Activated T-helper 1 cell treated with anti-CD3 and anti-CD28 coated beads, Interleukin-12 subunit alpha, Interleukin-12 subunit beta, Interleukin-2, Interleukin-4 antibody, amounts not matched to agents 30 ng/mL and 10 ng/mL and 1 ng/mL, durations not matched to agents 14 hours and 24 hours and 36 hours (primary cell): ENCODE data around the gene TRIM49C. TPM values are rescaled to one million over a fixed set of nuclear protein-coding genes. Genes with fewer than 3 reads are reported as not detected.
"Not testable (repeated sequence)": the region's sequence is repeated elsewhere in the genome, so short reads cannot be mapped to it uniquely, and the experiment has no call there.

Source experiments
- DNase-seq: peaks from one replicate; pipeline ENCODE4 v3.0.0; 2021; ENCODE audit warnings: low spot score
- H3K27ac Mint-ChIP-seq: one replicate; pipeline ENCODE4 v1.8.0; 2021; ENCODE audit warnings: mild to moderate bottlenecking, mixed read lengths
- H3K27me3 Mint-ChIP-seq: one replicate; pipeline ENCODE4 v1.8.0; 2022; ENCODE audit warnings: mild to moderate bottlenecking, moderate library complexity, mixed read lengths; ENCODE audit not compliant: insufficient read depth
- H3K36me3 Mint-ChIP-seq: one replicate; pipeline ENCODE4 v1.8.0; 2021; ENCODE audit warnings: low read depth, mixed read lengths
- H3K4me1 Mint-ChIP-seq: one replicate; pipeline ENCODE4 v1.8.0; 2021; ENCODE audit warnings: low read depth, mixed read lengths
- H3K4me3 Mint-ChIP-seq: one replicate; pipeline ENCODE4 v1.8.0; 2021; ENCODE audit warnings: mild to moderate bottlenecking, moderate library complexity, mixed read lengths
- H3K9me3 Mint-ChIP-seq: one replicate; pipeline ENCODE4 v1.8.0; 2021; ENCODE audit warnings: mixed read lengths
- intact Hi-C: fragments of 100-400 bp; cut with micrococcal nuclease; formaldehyde crosslinking; loops from one replicate; pipeline ENCODE4 v1.15.1; 2024
- total RNA-seq: library from RNA; stranded (reverse); gene quantifications from 2 replicates; pipeline ENCODE4 v1.2.3, GENCODE V29; 2022

The TRIM49C gene
- total RNA-seq, result not detected in 2 replicates

DNA sequence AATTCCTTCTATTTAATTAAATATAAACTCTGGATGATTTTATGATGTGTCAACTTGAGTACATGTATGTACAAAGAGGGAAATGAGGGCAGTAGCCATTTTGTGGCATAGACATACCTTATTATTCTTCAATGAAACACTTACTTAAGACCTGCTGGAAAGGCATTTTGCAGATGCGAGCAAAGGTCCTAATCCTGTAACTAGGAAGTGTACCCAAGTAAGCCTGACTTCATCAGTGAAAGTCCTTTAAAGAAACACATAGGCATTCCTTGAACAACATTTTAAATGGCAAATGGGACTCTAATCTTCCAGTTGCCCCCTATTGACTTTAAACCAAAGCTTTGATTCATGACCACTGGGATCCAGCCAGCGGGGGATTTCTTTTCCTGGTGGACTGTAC, at the start of gene TRIM49C:
TRIM49C (plus strand) TSS at position 301 of the 400 bp plus-strand sequence. CDS start 4,106 bp downstream, outside the sequence.
- H3K9me3 Mint-ChIP-seq, intact Hi-C loops, DNase-seq, H3K4me3 Mint-ChIP-seq, H3K4me1 Mint-ChIP-seq, H3K27ac Mint-ChIP-seq, H3K36me3 Mint-ChIP-seq, H3K27me3 Mint-ChIP-seq: not testable (repeated sequence)

DNA sequence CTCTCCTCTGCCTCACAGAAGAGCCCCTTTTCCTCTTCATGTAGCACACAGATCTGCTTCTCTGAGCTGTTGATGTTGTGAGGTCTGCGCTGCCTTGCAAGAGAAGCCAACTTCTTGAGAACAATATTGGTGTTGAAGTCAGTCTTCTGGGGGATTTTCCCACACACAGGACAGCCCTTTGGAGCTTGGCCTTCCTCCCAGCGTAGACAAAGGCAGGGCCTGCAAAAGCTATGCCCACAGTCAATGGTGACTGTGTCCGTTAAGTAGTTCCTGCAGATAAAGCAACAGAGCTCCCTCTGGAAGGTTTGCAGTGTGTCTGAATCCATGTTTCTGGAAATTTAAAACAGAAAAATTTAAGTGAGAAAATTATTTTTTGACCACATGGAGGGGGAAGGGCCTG, 6.7 kb upstream of the TRIM49C start:
- H3K4me1 Mint-ChIP-seq, DNase-seq, H3K36me3 Mint-ChIP-seq, H3K9me3 Mint-ChIP-seq, H3K27ac Mint-ChIP-seq, H3K27me3 Mint-ChIP-seq, intact Hi-C loops, H3K4me3 Mint-ChIP-seq: not testable (repeated sequence)

DNA sequence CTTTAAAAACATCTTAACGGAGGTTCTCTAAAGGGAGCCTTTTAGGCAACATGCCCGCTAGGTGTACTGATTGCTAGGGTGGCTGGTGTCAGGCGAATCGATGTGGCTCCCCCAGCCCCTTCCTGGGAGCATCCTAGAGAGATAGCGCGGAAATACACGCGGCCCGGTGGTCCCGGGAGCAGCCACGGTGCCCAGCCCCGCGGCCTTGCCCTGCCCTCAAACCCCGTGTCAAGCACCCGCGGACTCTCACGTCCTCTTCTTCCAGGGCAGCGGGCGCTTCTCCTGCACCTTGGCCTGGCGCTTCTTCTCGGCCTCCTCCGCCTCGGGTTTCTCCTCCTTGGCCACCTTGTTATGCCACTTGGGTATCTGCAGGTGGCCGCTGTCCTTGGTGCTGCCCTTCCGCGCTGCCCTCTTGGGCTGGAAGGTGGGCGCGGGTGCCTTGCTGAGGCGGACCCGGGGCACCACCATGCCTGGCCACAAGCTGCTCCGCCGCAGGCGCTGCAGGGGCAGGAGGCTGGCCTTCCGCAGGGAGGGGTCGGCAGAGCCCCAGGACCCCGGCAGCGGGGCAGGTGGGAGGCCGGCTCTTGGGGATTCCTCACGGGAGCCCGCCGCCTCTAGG, 20.8 kb downstream of the TRIM49C start:
- H3K27me3 Mint-ChIP-seq, DNase-seq, H3K4me3 Mint-ChIP-seq, intact Hi-C loops, H3K9me3 Mint-ChIP-seq, H3K36me3 Mint-ChIP-seq, H3K4me1 Mint-ChIP-seq, H3K27ac Mint-ChIP-seq: not testable (repeated sequence)

GRCh38 chr11:90052311-90052710, 21.4 kb downstream of the TRIM49C start:
- H3K4me3 Mint-ChIP-seq, H3K9me3 Mint-ChIP-seq, H3K36me3 Mint-ChIP-seq, H3K27me3 Mint-ChIP-seq, intact Hi-C loops, H3K4me1 Mint-ChIP-seq, H3K27ac Mint-ChIP-seq, DNase-seq: not testable (repeated sequence)

- H3K27me3 Mint-ChIP-seq, H3K9me3 Mint-ChIP-seq, H3K4me3 Mint-ChIP-seq, intact Hi-C loops, DNase-seq, H3K27ac Mint-ChIP-seq, H3K36me3 Mint-ChIP-seq, H3K4me1 Mint-ChIP-seq: not testable (repeated sequence)
These were observed 22.6 kb downstream of the TRIM49C start for GRCh38 chr11:90053545-90053944.

DNA sequence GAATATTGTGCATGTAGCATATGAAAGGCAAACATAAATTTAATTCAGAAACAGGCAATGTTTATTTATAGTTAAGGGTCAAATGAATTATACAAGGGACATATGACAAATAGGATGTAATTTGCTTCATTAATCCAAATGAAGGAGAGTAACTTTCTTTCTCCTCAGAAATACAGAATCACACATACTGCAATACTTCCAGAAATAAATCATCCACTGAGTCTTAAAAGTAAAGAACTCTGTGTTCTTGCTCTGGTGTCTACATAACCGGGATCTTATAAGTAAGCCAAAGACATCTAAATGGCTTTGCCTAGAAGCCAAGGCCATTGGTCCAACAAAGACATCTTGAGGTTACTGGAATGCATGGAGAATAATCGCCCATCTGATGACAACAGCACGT, 54.7 kb downstream of the TRIM49C start, which contains the start of gene UBTFL1:
UBTFL1 (plus strand) TSS at position 301 of the 400 bp plus-strand sequence; CDS start at position 301, 0 bp downstream.
- H3K27ac Mint-ChIP-seq, intact Hi-C loops, H3K27me3 Mint-ChIP-seq, H3K9me3 Mint-ChIP-seq, H3K36me3 Mint-ChIP-seq, H3K4me1 Mint-ChIP-seq, H3K4me3 Mint-ChIP-seq, DNase-seq: not testable (repeated sequence)

DNA sequence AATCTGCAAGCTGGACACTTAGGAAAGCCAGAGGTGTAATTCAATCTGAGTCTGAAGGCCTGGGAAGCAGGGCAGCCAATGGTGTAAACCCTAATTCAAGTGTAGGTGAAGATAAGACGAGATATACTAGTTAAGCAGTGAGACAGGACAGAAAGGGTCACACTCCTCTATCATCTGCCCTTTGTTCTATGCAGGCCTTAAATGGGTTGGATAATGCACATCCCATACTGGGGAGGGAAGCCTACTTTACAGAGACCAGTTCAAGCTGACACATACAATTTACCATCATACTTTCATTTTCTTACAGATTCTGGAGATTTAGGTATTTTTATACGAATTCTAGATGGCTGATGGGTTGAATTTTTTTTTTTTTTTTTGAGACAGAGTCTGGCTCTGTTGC, 57.8 kb downstream of the TRIM49C start:
- H3K36me3 Mint-ChIP-seq, intact Hi-C loops, H3K4me1 Mint-ChIP-seq, H3K27me3 Mint-ChIP-seq, DNase-seq, H3K9me3 Mint-ChIP-seq, H3K27ac Mint-ChIP-seq, H3K4me3 Mint-ChIP-seq: not testable (repeated sequence)

Other genes starting within 250 kb of the TRIM49C start
- not detected in 2 replicates for gene TRIM49, start 222.5 kb upstream of the TRIM49C start, total RNA-seq
- gene TRIM64B, start 152.6 kb upstream of the TRIM49C start, total RNA-seq, result not detected in 2 replicates
- gene TRIM49D1, start 108.9 kb upstream of the TRIM49C start, total RNA-seq, result not detected in 2 replicates
- not detected in 2 replicates for gene TRIM49D2, start 107.0 kb upstream of the TRIM49C start, total RNA-seq
- gene TRIM64, start 65.1 kb upstream of the TRIM49C start, total RNA-seq, result not detected in 2 replicates
- gene UBTFL1, start 54.8 kb downstream of the TRIM49C start, total RNA-seq, result not detected in 2 replicates
- not detected in 2 replicates for gene NAALAD2, start 103.6 kb downstream of the TRIM49C start, total RNA-seq
- 128 and 130 TPM in 2 replicates for gene CHORDC1, start 191.9 kb downstream of the TRIM49C start, total RNA-seq